ENCODE data around the gene MYH11.

Gene MYH11

GRCh38 chr16:15714393-15715172, 142.2 kb downstream of the MYH11 start:
- TF ChIP-seq, protein P1, sequence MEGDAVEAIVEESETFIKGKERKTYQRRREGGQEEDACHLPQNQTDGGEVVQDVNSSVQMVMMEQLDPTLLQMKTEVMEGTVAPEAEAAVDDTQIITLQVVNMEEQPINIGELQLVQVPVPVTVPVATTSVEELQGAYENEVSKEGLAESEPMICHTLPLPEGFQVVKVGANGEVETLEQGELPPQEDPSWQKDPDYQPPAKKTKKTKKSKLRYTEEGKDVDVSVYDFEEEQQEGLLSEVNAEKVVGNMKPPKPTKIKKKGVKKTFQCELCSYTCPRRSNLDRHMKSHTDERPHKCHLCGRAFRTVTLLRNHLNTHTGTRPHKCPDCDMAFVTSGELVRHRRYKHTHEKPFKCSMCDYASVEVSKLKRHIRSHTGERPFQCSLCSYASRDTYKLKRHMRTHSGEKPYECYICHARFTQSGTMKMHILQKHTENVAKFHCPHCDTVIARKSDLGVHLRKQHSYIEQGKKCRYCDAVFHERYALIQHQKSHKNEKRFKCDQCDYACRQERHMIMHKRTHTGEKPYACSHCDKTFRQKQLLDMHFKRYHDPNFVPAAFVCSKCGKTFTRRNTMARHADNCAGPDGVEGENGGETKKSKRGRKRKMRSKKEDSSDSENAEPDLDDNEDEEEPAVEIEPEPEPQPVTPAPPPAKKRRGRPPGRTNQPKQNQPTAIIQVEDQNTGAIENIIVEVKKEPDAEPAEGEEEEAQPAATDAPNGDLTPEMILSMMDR (conservative IDR thresholded peaks at IDR 0.05; ENCODE audit: low read length): no peak
- H3K4me3 ChIP-seq (ENCODE audit: low read length): no peak overlapping the region
- no peak for DNase-seq (ENCODE audit: low read depth)

DNA sequence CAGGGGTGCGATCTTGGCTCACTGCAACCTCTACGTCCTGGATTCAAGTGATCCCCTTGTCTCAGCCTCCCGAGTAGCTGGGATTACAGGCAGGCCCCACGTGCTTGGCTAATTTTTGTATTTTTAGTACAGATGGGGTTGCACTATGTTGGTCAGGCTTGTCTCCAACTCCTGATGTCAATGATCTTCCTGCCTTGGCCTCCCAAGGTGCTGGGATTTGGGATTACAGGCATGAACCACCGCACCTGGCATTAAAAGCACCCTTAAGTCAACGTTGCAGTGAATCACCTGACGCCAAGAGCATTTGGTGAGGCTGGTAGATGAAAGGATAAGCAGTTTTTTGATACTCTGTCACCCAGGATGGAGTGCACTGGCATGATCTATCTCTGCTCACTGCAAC, 147.8 kb downstream of the MYH11 start:
- H3K4me3 ChIP-seq (ENCODE audit: low read length): no peak overlapping the region
- TF ChIP-seq, protein P1 (conservative IDR thresholded peaks at IDR 0.05; ENCODE audit: low read length): no peak
- DNase-seq (ENCODE audit: low read depth): no peak

DNA sequence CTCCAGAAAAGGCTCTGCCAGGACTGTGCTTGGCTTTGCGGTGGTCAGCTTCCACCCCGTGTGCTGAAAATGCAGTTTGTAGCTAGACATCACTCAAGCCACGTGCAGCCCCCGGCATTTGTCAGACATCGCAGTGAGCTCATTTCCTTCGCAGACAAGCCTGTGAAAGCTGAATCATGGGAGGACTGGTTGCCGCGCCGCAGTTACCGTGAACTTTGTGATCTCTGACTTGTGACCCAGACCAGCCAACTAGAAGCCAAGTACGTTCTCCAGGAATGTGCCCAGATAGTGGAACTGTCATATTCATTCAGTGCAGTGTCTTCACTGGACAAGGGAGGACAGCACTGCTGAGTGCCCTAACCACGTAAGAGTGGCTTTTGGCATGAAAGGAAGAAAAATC, 148.7 kb downstream of the MYH11 start:
- TF ChIP-seq, protein P1 (conservative IDR thresholded peaks at IDR 0.05; ENCODE audit: low read length): no peak
- no peak for DNase-seq (ENCODE audit: low read depth)
- no peak overlapping the region for H3K4me3 ChIP-seq (ENCODE audit: low read length)

DNA sequence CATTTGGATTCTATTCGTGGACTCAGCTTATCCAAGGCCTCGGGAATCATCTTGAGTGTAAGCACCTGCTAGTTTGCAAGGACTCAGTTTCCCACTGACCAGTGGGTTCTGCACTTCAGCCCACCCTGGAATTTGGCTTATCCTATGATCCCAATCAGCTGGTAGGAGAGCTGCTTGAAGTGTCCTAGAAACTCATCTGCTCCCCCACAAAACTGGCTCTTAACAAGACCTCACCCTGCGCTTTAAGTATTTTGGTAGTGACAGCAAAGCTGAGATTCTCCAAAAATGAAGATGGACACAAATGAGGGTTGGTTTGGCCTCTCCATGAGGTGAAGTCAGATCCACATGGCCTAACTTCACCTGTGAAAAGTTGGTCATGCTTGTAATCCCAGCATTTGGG, 149.5 kb downstream of the MYH11 start:
- H3K4me3 ChIP-seq (ENCODE audit: low read length): no peak overlapping the region
- TF ChIP-seq, protein P1 (conservative IDR thresholded peaks at IDR 0.05; ENCODE audit: low read length): no peak
- no peak for DNase-seq (ENCODE audit: low read depth)

DNA sequence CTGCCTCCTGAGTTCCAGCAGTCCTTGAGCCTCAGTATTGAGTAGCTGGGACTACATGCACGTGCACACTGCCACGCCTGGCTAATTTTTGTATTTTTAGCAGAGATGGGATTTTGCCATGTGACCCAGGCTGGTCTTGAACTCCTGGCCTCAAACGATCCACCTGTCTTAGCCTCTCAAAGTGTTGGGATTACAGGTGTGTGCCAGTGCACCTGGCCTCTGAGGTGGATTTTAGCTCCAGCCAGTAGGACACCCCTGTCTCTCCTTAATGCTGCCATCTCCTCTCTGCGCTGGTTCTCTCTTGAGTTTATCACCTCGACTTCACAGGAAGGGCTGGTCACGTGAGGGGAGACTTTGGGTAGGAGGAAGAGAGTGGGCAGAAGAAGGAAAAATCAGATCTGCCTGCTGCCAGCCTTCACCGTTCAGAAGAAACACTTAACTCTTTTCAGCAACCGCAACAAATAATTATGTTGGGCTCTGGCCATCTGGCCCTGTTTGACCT, 151.7 kb downstream of the MYH11 start:
- TF ChIP-seq, protein P1 (conservative IDR thresholded peaks at IDR 0.05; ENCODE audit: low read length): no peak
- no peak overlapping the region for H3K4me3 ChIP-seq (ENCODE audit: low read length)
- no peak for DNase-seq (ENCODE audit: low read depth)

DNA sequence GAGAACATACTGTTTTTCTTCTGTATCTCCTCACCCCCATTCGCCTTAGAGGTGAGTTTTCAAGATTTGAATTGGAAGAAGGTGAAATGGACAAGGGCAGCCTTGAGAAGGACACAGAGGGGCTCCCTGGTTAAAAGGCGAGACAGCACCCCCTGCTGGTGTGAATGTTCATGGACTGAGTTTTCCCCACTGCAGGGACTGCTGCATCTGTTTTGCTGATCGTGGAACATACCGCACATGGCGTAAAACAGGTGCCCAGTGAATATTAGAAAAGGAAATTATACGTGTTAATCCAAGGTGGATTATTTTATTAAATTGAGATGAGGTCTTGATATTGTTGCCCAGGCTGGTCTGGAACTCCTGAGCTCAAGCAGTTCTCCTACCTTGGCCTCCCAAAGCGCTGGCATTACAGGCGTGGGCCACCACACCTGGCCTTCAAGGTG, 152.3 kb downstream of the MYH11 start:
- DNase-seq (ENCODE audit: low read depth): peak; percentile 69
- no peak overlapping the region for H3K4me3 ChIP-seq (ENCODE audit: low read length)
- TF ChIP-seq, protein P1 (conservative IDR thresholded peaks at IDR 0.05; ENCODE audit: low read length): peak; percentile 86

All from AG10803 (cell line).